ENCODE results near the gene ERCC1.

DNA sequence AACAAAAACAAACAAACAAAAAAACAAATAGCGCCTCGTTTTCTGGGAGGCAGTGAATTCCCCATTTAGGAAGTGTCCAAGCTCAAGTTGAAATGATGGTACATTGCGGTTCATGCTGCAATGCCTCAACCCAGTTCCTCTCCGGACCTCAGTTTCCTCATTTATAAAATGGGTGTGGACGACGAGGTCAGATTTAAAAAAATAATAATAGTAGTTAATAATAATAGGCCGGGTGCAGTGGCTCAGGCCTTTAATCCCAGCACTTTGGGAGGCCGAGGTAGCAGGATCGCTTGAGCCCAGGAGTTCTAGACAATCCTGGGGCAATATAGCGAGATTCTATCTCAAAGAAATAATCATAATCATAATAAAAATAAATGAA lies 15.5 kb upstream of the ERCC1 start:
- TF ChIP-seq CTCF (IDR thresholded peaks at IDR 0.05; ENCODE audit: low read depth, low read length, missing input control) (no peak), YY1 (IDR thresholded peaks at IDR 0.05) (no peak), GABPA (IDR thresholded peaks at IDR 0.05 in 1 of 2, conservative IDR thresholded peaks at IDR 0.05 in 1 of 2) (no peak), REST (IDR thresholded peaks at IDR 0.05) (no peak), TAF1 (conservative IDR thresholded peaks at IDR 0.05) (no peak), SP1 (IDR thresholded peaks at IDR 0.05) (no peak), RXRA (IDR thresholded peaks at IDR 0.05) (no peak), EGR1 (IDR thresholded peaks at IDR 0.05; ENCODE audit: low read depth in 2 of 2) (no peak), JUND (IDR thresholded peaks at IDR 0.05) (no peak), FOXA1 (IDR thresholded peaks at IDR 0.05) (no peak), HNF4A (conservative IDR thresholded peaks at IDR 0.05) (no peak)
- TF ChIP-seq, protein P1, sequence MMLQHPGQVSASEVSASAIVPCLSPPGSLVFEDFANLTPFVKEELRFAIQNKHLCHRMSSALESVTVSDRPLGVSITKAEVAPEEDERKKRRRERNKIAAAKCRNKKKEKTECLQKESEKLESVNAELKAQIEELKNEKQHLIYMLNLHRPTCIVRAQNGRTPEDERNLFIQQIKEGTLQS (IDR thresholded peaks at IDR 0.05), result no peak
- TF ChIP-seq, protein P2, sequence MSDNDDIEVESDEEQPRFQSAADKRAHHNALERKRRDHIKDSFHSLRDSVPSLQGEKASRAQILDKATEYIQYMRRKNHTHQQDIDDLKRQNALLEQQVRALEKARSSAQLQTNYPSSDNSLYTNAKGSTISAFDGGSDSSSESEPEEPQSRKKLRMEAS (IDR thresholded peaks at IDR 0.05), result no peak
